Measurements from ENCODE around the gene DGKQ. TPM values are rescaled to one million over a fixed set of nuclear protein-coding genes. Genes with fewer than 3 reads are reported as not detected.

DGKQ gene
- polyA plus RNA-seq, 2 of the 4 experiments (the other 2 are of a cell fraction): 2.7 to 7.8 TPM

DNA sequence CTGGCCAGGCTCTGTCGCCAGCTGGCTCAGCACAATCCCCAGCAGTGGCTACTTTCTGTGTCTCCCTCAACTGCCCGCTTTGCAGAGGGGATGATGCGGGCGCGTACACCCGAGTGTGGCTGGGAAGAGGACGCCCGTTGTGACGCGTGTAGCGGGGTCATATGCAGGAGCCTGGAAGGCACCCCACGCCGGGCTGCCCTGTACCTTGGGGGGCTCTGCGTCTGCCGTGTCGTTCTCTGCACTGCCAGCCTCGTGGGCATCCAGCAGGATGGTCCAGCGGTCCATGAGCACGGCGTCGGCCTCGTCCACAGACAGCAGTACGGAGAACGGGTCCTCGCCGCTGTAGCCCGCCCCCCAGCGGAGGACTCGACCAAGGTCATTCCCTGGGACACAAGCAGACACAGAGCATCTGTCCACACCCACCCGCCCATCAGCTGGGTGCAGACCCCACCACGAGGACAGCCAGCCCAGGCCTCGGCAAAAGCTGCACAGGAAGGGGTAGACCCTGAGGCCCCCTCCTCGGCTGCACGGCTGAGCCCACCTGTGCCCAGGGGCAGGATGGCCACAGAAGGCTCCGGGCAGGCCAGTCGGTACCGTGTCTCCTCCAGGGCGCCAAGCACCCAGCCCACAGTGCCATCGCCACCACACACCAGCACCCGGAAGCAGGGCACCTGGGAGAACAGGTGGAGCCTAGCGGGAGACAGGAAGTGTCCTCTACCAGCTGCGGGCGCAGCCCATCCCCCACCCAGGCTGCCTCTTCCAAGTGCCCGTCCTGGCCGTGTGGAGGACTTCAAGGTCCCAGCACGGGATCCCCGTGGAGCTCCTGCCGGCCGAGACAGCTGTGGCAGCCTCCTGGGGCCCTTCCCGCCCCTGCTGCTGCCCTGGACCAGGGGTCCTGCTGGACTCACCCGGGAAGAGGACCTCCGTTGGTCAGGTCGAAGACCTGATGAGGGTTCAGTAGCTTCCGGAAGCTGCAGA lies 10.8 kb downstream of the DGKQ start:
- Histone ChIP-seq H3K4me1 (no peaks in the 10 kb centered on the region), H3K4me3 (no peak overlapping the region), H3K9me3 (no peaks in the 10 kb centered on the region), H3K27ac (no peak overlapping the region), H3K4me2 (no peak overlapping the region)
- ChIA-PET CTCF (interaction anchor here (0.6 kb wide), 1 partner anchor 105 kb away, joined by 3 read pairs; no protein-coding TSS in a partner anchor), POLR2A (no interaction called here)
- TF ChIP-seq BHLHE40 (IDR thresholded peaks at IDR 0.05; ENCODE audit: low read depth, low read length): no peak
- no peak for TF ChIP-seq MAZ (IDR thresholded peaks at IDR 0.05; ENCODE audit: borderline replicate concordance, low read depth, low read length)
- no peak for TF ChIP-seq RAD21 (conservative IDR thresholded peaks at IDR 0.05 in 1 of 2, IDR thresholded peaks at IDR 0.05 in 1 of 2)
- no peak for TF ChIP-seq JUN (IDR thresholded peaks at IDR 0.05)
- no peak for TF ChIP-seq JUNB (IDR thresholded peaks at IDR 0.05)
- 99% methylated on average over 12 of the region's 54 CpGs for WGBS (ENCODE audit: missing lambda C conversion rate)
- ATAC-seq (no peak), FAIRE-seq (no peak), DNase-seq (ENCODE audit: low read depth in 1 of 2, low spot score in 1 of 2) (no peak)

DNA sequence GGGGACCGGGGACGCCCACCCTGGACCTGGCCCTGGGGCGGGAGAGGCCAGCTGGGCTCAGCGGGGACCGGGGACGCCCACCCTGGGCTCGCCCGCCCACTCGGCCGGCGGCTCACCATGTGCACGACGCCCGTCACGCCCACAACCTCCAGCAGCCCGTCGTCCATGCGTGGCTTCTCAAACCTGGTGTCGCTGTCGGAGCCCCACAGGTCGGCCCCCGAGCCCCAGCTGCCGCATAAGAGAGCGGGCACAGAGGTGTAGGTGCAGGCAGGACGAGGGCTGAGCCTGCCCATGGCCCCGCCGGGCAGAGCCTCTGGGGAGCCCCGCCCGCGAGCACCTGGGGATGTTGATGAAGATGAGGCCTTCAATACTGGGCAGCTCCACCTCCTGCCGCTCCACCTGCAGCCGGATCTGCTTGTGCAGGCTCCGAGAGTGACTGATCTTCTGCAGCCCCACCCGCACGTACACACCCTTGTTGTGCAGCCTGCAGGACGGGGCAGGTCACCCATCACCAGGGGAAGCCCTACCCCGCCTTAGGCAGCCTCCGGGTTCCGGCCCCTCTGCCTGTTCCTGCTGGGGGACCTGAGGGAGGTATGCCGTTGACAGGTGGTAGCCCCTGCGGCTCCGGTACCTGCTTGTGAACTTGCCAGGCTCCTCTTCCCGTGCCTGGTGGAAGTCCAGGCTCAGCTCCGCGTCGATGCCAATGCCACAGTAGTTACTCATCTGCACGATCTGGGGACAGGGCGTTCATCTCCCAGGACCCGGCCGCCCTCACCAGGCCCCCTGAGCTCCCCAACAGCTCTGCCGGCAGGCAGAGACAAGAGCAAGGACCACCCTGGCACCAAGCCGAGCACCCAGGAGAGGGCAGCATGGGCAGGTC lies 11.8 kb downstream of the DGKQ start:
- H3K9me3 ChIP-seq: no peaks in the 10 kb centered on the region
- no peak for ATAC-seq

DNA sequence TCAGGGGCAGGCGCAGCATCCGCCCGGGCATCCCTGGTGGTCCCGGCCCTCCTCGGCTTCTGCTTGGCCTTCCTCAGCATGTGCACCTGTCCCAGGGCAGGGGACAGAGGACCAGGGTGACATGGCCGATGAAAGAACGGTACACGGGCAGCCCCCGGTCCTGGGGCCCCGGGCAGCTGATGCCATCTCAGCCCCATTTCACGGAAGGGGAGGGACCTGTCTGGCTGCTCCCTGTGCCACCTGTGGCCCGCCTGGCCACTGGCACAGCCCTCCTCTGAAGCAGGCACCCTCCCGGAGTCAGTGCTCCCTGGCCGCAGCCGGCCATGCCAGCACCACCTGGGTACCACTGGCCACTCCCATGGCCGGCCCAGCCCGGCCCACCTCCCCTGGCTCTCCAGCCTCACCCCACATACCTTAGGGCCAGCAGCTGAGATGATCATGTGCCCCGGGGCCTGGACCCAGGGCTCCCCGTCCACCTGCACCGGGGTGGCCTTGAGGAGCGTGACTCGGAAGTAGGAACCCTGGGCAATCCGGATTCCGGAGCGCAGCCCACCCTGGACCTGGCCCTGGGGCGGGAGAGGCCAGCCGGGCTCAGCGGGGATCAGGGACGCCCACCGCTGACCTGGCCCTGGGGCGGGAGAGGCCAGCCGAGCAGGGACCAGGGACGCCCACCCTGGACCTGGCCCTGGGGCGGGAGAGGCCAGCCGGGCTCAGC lies 12.6 kb downstream of the DGKQ start:
- ChIA-PET CTCF (no interaction called here), POLR2A (no interaction called here)
- DNase-seq (ENCODE audit: low read depth in 1 of 2, low spot score in 1 of 2) (no peak), FAIRE-seq (no peak), ATAC-seq (no peak)
- WGBS (ENCODE audit: missing lambda C conversion rate): 81% methylated on average over 6 of the region's 35 CpGs
- no peak overlapping the region for H3K4me2 ChIP-seq
- H3K4me1 ChIP-seq: no peaks in the 10 kb centered on the region
- no peaks in the 10 kb centered on the region for H3K9me3 ChIP-seq
- H3K27ac ChIP-seq: no peak overlapping the region
- H3K4me3 ChIP-seq: no peak overlapping the region
- TF ChIP-seq NFE2L2 (conservative IDR thresholded peaks at IDR 0.05; ENCODE audit: low read length) (no peak), JUNB (IDR thresholded peaks at IDR 0.05) (no peak), NR3C1 (IDR thresholded peaks at IDR 0.05) (no peak), HOXB5 (CRISPR knock-in tag; IDR thresholded peaks at IDR 0.05) (no peak), SMC3 (IDR thresholded peaks at IDR 0.05) (no peak), ESRRA (IDR thresholded peaks at IDR 0.05; ENCODE audit: borderline replicate concordance, low read length) (no peak), CBX2 (IDR thresholded peaks at IDR 0.05; ENCODE audit: borderline replicate concordance, low read depth) (no peak)
- TF ChIP-seq, protein P1, sequence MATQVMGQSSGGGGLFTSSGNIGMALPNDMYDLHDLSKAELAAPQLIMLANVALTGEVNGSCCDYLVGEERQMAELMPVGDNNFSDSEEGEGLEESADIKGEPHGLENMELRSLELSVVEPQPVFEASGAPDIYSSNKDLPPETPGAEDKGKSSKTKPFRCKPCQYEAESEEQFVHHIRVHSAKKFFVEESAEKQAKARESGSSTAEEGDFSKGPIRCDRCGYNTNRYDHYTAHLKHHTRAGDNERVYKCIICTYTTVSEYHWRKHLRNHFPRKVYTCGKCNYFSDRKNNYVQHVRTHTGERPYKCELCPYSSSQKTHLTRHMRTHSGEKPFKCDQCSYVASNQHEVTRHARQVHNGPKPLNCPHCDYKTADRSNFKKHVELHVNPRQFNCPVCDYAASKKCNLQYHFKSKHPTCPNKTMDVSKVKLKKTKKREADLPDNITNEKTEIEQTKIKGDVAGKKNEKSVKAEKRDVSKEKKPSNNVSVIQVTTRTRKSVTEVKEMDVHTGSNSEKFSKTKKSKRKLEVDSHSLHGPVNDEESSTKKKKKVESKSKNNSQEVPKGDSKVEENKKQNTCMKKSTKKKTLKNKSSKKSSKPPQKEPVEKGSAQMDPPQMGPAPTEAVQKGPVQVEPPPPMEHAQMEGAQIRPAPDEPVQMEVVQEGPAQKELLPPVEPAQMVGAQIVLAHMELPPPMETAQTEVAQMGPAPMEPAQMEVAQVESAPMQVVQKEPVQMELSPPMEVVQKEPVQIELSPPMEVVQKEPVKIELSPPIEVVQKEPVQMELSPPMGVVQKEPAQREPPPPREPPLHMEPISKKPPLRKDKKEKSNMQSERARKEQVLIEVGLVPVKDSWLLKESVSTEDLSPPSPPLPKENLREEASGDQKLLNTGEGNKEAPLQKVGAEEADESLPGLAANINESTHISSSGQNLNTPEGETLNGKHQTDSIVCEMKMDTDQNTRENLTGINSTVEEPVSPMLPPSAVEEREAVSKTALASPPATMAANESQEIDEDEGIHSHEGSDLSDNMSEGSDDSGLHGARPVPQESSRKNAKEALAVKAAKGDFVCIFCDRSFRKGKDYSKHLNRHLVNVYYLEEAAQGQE (IDR thresholded peaks at IDR 0.05): no peak
- TF ChIP-seq, protein P2, sequence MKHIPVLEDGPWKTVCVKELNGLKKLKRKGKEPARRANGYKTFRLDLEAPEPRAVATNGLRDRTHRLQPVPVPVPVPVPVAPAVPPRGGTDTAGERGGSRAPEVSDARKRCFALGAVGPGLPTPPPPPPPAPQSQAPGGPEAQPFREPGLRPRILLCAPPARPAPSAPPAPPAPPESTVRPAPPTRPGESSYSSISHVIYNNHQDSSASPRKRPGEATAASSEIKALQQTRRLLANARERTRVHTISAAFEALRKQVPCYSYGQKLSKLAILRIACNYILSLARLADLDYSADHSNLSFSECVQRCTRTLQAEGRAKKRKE (CRISPR knock-in tag; IDR thresholded peaks at IDR 0.05; ENCODE audit: low read depth): no peak

More for the DNA sequence above, 11.8 kb downstream of the DGKQ start:
- FAIRE-seq (no peak), DNase-seq (ENCODE audit: low read depth in 1 of 2, low spot score in 1 of 2) (no peak)
- WGBS (ENCODE audit: missing lambda C conversion rate): 94% methylated on average over 16 of the region's 52 CpGs
- Histone ChIP-seq H3K4me3 (no peak overlapping the region), H3K4me2 (no peak overlapping the region), H3K4me1 (no peaks in the 10 kb centered on the region), H3K27ac (no peak overlapping the region)
- ChIA-PET CTCF (no interaction called here), POLR2A (no interaction called here)
- no peak for TF ChIP-seq HEYL (CRISPR knock-in tag; IDR thresholded peaks at IDR 0.05)
- no peak for TF ChIP-seq HOXB5 (CRISPR knock-in tag; IDR thresholded peaks at IDR 0.05)
- no peak for TF ChIP-seq FOSL2 (IDR thresholded peaks at IDR 0.05)
- TF ChIP-seq FOSL2 (CRISPR knock-in tag; IDR thresholded peaks at IDR 0.05): no peak
- no peak for TF ChIP-seq TFCP2L1 (CRISPR knock-in tag; IDR thresholded peaks at IDR 0.05)
- TF ChIP-seq, protein P3, sequence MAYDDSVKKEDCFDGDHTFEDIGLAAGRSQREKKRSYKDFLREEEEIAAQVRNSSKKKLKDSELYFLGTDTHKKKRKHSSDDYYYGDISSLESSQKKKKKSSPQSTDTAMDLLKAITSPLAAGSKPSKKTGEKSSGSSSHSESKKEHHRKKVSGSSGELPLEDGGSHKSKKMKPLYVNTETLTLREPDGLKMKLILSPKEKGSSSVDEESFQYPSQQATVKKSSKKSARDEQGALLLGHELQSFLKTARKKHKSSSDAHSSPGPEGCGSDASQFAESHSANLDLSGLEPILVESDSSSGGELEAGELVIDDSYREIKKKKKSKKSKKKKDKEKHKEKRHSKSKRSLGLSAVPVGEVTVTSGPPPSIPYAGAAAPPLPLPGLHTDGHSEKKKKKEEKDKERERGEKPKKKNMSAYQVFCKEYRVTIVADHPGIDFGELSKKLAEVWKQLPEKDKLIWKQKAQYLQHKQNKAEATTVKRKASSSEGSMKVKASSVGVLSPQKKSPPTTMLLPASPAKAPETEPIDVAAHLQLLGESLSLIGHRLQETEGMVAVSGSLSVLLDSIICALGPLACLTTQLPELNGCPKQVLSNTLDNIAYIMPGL (CRISPR knock-in tag; IDR thresholded peaks at IDR 0.05; ENCODE audit: borderline replicate concordance): no peak
- TF ChIP-seq RNF2 (IDR thresholded peaks at IDR 0.05; ENCODE audit: borderline replicate concordance, low read depth): no peak
- TF ChIP-seq JUN (IDR thresholded peaks at IDR 0.05): no peak
- TF ChIP-seq, protein P4, sequence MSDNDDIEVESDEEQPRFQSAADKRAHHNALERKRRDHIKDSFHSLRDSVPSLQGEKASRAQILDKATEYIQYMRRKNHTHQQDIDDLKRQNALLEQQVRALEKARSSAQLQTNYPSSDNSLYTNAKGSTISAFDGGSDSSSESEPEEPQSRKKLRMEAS (IDR thresholded peaks at IDR 0.05): no peak
- no peak for TF ChIP-seq SMC3 (IDR thresholded peaks at IDR 0.05)
- TF ChIP-seq, protein P5, sequence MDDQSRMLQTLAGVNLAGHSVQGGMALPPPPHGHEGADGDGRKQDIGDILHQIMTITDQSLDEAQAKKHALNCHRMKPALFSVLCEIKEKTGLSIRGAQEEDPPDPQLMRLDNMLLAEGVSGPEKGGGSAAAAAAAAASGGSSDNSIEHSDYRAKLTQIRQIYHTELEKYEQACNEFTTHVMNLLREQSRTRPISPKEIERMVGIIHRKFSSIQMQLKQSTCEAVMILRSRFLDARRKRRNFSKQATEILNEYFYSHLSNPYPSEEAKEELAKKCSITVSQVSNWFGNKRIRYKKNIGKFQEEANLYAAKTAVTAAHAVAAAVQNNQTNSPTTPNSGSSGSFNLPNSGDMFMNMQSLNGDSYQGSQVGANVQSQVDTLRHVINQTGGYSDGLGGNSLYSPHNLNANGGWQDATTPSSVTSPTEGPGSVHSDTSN (IDR thresholded peaks at IDR 0.05): no peak
- TF ChIP-seq CBX2 (IDR thresholded peaks at IDR 0.05; ENCODE audit: borderline replicate concordance, low read depth): no peak
- no peak for TF ChIP-seq NFE2L2 (conservative IDR thresholded peaks at IDR 0.05; ENCODE audit: low read length)
- TF ChIP-seq CEBPB (IDR thresholded peaks at IDR 0.05): no peak

Measured in A549 (cell line).